Stimulated activated CD4-positive, alpha-beta T cell treated with anti-CD3 and anti-CD28 coated beads, Interleukin-1b, Interleukin-23, amount 100 ng/mL, for 48 hours (primary cell): ENCODE results near the gene SNUPN.
"Not testable (repeated sequence)": the region's sequence is repeated elsewhere in the genome, so short reads cannot be mapped to it uniquely, and the experiment has no call there.

Experiments
- DNase-seq: peaks from one replicate; pipeline ENCODE4 v3.0.0-alpha.2; 2020

The SNUPN gene

GRCh38 chr15:75631935-75632334, 6.4 kb upstream of the SNUPN start:
- DNase-seq, result no peak

GRCh38 chr15:75622505-75622904, 3.0 kb downstream of the SNUPN start:
- no peak for DNase-seq

GRCh38 chr15:75620841-75621391, 4.6 kb downstream of the SNUPN start:
- no peak for DNase-seq

GRCh38 chr15:75620058-75620820, 5.3 kb downstream of the SNUPN start:
- DNase-seq, result no peak

GRCh38 chr15:75616766-75617165, 8.8 kb downstream of the SNUPN start:
- no peak for DNase-seq

GRCh38 chr15:75606711-75607699, 18.5 kb downstream of the SNUPN start:
- DNase-seq, result no peak

- no peak for DNase-seq
Measured at GRCh38 chr15:75606026-75606425, 19.5 kb downstream of the SNUPN start.

- DNase-seq, result no peak
Measured at GRCh38 chr15:75599401-75599800, 26.1 kb downstream of the SNUPN start.

- DNase-seq, result no peak
Measured at GRCh38 chr15:75598361-75598760, 27.2 kb downstream of the SNUPN start.

GRCh38 chr15:75597667-75598341, 27.7 kb downstream of the SNUPN start:
- DNase-seq, result peak; percentile 22

GRCh38 chr15:75596703-75597345, 28.7 kb downstream of the SNUPN start:
- no peak for DNase-seq

GRCh38 chr15:75594276-75594675, 31.2 kb downstream of the SNUPN start:
- DNase-seq, result no peak

GRCh38 chr15:75591655-75592364, 33.7 kb downstream of the SNUPN start:
- no peak for DNase-seq

GRCh38 chr15:75590239-75590638, 35.3 kb downstream of the SNUPN start:
- DNase-seq, result no peak

GRCh38 chr15:75589071-75589470, 36.5 kb downstream of the SNUPN start:
- DNase-seq, result no peak

- not testable (repeated sequence) for DNase-seq
Measured at GRCh38 chr15:75586422-75586821, 39.1 kb downstream of the SNUPN start.

- no peak for DNase-seq
Measured at GRCh38 chr15:75584121-75584520, 41.4 kb downstream of the SNUPN start.

GRCh38 chr15:75583701-75584100, 41.8 kb downstream of the SNUPN start:
- no peak for DNase-seq

GRCh38 chr15:75582943-75583342, 42.6 kb downstream of the SNUPN start:
- not testable (repeated sequence) for DNase-seq

- peak; percentile 72 for DNase-seq
Measured at GRCh38 chr15:75578948-75579920, 46.3 kb downstream of the SNUPN start, which contains the start of gene PTPN9. PTPN9 (minus strand) TSS chr15:75579315; CDS start chr15:75578776, 539 bp downstream.
